Iris pigment epithelial cell (primary cell): ENCODE data around the gene CGNL1.

Experiments used
- DNase-seq: peaks from one replicate; pipeline ENCODE4 v3.0.0-alpha.2; 2011; ENCODE audit warnings: low read depth

CGNL1 gene

GRCh38 chr15:57456559-57456958, 80.3 kb downstream of the CGNL1 start:
- no peak for DNase-seq

GRCh38 chr15:57457726-57458125, 81.4 kb downstream of the CGNL1 start:
- no peak for DNase-seq

GRCh38 chr15:57458356-57458781, 82.1 kb downstream of the CGNL1 start:
- no peak for DNase-seq

- DNase-seq = no peak
These were observed 84.0 kb downstream of the CGNL1 start for GRCh38 chr15:57460208-57460816.

GRCh38 chr15:57461541-57461940, 85.2 kb downstream of the CGNL1 start:
- DNase-seq = no peak

GRCh38 chr15:57462381-57462780, 86.1 kb downstream of the CGNL1 start:
- peak; percentile 24 for DNase-seq

- no peak for DNase-seq
These were observed 87.1 kb downstream of the CGNL1 start for GRCh38 chr15:57463360-57463759.

GRCh38 chr15:57464480-57464879, 88.2 kb downstream of the CGNL1 start:
- no peak for DNase-seq

- DNase-seq = no peak
These were observed 92.2 kb downstream of the CGNL1 start for GRCh38 chr15:57468486-57468885.

GRCh38 chr15:57470543-57470942, 94.2 kb downstream of the CGNL1 start:
- DNase-seq = no peak

GRCh38 chr15:57472861-57473260, 96.6 kb downstream of the CGNL1 start:
- no peak for DNase-seq

- DNase-seq = peak; percentile 59
These were observed 100.2 kb downstream of the CGNL1 start for GRCh38 chr15:57476533-57476975.

- no peak for DNase-seq
These were observed 101.6 kb downstream of the CGNL1 start for GRCh38 chr15:57477736-57478522.

- DNase-seq = no peak
These were observed 102.7 kb downstream of the CGNL1 start for GRCh38 chr15:57479005-57479404.

- DNase-seq = no peak
These were observed 104.9 kb downstream of the CGNL1 start for GRCh38 chr15:57481038-57481705.

- peak; percentile 90 for DNase-seq
These were observed 109.6 kb downstream of the CGNL1 start for GRCh38 chr15:57485869-57486268.

- no peak for DNase-seq
These were observed 110.5 kb downstream of the CGNL1 start for GRCh38 chr15:57486833-57487232.

GRCh38 chr15:57489122-57489521, 112.8 kb downstream of the CGNL1 start:
- no peak for DNase-seq

- DNase-seq = no peak
These were observed 117.0 kb downstream of the CGNL1 start for GRCh38 chr15:57493351-57493750.

GRCh38 chr15:57494581-57494980, 118.3 kb downstream of the CGNL1 start:
- no peak for DNase-seq

- DNase-seq = no peak
These were observed 118.7 kb downstream of the CGNL1 start for GRCh38 chr15:57495041-57495440.

GRCh38 chr15:57495554-57496165, 119.4 kb downstream of the CGNL1 start:
- DNase-seq = no peak

GRCh38 chr15:57496594-57496945, 120.3 kb downstream of the CGNL1 start:
- DNase-seq = no peak
